Activated effector memory CD4-positive, alpha-beta T cell treated with Interleukin-2 at 50 U/mL for 16 hours (primary cell): ENCODE results near the gene BNC1.
"Not testable (repeated sequence)": the region's sequence is repeated elsewhere in the genome, so short reads cannot be mapped to it uniquely, and the experiment has no call there.

Experiments used
- DNase-seq: peaks from one replicate; pipeline ENCODE4 v3.0.0-alpha.2; 2020

The BNC1 gene

GRCh38 chr15:83292317-83292716 is 7.9 kb upstream of the BNC1 start:
- no peak for DNase-seq

- DNase-seq, result no peak
These were observed 5.8 kb upstream of the BNC1 start for GRCh38 chr15:83290236-83290635.

- no peak for DNase-seq
These were observed 4.7 kb upstream of the BNC1 start for GRCh38 chr15:83289160-83289559.

- DNase-seq, result no peak
These were observed 3.9 kb upstream of the BNC1 start for GRCh38 chr15:83288381-83288801.

- DNase-seq, result no peak
These were observed 3.1 kb upstream of the BNC1 start for GRCh38 chr15:83287541-83288027.

GRCh38 chr15:83285979-83286553 is 1.6 kb upstream of the BNC1 start:
- no peak for DNase-seq

- no peak for DNase-seq
These were observed 967 bp upstream of the BNC1 start for GRCh38 chr15:83285284-83285978.

- no peak for DNase-seq
These were observed 478 bp downstream of the BNC1 start for GRCh38 chr15:83283813-83284558.

- no peak for DNase-seq
These were observed 1.2 kb downstream of the BNC1 start for GRCh38 chr15:83283138-83283812.

- DNase-seq, result no peak
These were observed 1.7 kb downstream of the BNC1 start for GRCh38 chr15:83282776-83283137.

GRCh38 chr15:83282141-83282540 is 2.3 kb downstream of the BNC1 start:
- no peak for DNase-seq

GRCh38 chr15:83278191-83278590 is 6.3 kb downstream of the BNC1 start:
- no peak for DNase-seq

- no peak for DNase-seq
These were observed 7.8 kb downstream of the BNC1 start for GRCh38 chr15:83276661-83277060.

- no peak for DNase-seq
These were observed 9.1 kb downstream of the BNC1 start for GRCh38 chr15:83275412-83275811.

- DNase-seq, result no peak
These were observed 14.3 kb downstream of the BNC1 start for GRCh38 chr15:83270176-83270575.

- DNase-seq, result no peak
These were observed 16.3 kb downstream of the BNC1 start for GRCh38 chr15:83268147-83268546.

GRCh38 chr15:83262594-83263315 is 21.7 kb downstream of the BNC1 start:
- no peak for DNase-seq

GRCh38 chr15:83262181-83262580 is 22.3 kb downstream of the BNC1 start:
- DNase-seq, result not testable (repeated sequence)

- DNase-seq, result no peak
These were observed 33.7 kb downstream of the BNC1 start for GRCh38 chr15:83250781-83251180.

- no peak for DNase-seq
These were observed 35.5 kb downstream of the BNC1 start for GRCh38 chr15:83249030-83249343.

GRCh38 chr15:83248151-83249029 is 36.1 kb downstream of the BNC1 start:
- DNase-seq, result no peak

- no peak for DNase-seq
These were observed 40.8 kb downstream of the BNC1 start for GRCh38 chr15:83243634-83244033.
